Measurements from ENCODE around the gene ACOX1.

DNA sequence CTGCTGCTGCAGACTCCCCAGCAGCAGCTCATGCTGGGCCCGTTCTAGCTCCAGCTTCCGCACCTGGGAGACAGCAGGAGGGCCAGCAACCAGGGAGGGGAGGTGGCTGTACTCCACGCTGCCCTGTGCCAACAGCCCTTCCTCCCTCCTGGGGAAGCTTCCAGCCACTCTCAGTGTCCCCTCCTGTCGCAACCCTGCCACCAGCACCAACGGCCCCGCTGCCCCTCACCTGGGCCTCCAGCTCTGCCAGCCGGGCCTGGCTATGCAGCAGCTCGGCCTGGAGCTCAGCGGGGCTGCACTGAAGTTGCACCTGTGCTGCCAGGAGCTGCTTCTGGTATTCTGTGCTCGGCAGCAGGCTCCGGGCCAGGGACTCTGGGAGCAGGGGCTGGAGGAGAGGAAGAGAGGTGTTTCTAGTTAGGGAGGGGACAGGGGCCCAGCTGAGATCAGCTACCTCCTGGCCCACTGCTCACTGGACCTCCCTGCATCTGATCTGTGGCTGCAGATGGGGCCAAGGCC is 58.9 kb downstream of the ACOX1 start:
- TF ChIP-seq, protein P1, sequence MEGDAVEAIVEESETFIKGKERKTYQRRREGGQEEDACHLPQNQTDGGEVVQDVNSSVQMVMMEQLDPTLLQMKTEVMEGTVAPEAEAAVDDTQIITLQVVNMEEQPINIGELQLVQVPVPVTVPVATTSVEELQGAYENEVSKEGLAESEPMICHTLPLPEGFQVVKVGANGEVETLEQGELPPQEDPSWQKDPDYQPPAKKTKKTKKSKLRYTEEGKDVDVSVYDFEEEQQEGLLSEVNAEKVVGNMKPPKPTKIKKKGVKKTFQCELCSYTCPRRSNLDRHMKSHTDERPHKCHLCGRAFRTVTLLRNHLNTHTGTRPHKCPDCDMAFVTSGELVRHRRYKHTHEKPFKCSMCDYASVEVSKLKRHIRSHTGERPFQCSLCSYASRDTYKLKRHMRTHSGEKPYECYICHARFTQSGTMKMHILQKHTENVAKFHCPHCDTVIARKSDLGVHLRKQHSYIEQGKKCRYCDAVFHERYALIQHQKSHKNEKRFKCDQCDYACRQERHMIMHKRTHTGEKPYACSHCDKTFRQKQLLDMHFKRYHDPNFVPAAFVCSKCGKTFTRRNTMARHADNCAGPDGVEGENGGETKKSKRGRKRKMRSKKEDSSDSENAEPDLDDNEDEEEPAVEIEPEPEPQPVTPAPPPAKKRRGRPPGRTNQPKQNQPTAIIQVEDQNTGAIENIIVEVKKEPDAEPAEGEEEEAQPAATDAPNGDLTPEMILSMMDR (IDR thresholded peaks at IDR 0.05): no peak
- TF ChIP-seq POLR2A (IDR thresholded peaks at IDR 0.05) (no peak), POLR2AphosphoS5 (IDR thresholded peaks at IDR 0.05) (no peak)
